Nephron (organoid): ENCODE data around the gene GUF1.

Experiments
- H3K27ac Mint-ChIP-seq, 3 experiments: 2 replicates each; pipeline ENCODE4 v1.8.0; 2020; ENCODE audit warnings: mixed read lengths in 3 of 3, mild to moderate bottlenecking in 2 of 3, moderate library complexity in 1 of 3
- H3K27me3 Mint-ChIP-seq: 2 replicates; pipeline ENCODE4 v1.8.0; 2021; ENCODE audit warnings: low read depth, mild to moderate bottlenecking, moderate library complexity, mixed read lengths
- H3K36me3 Mint-ChIP-seq: 2 replicates; pipeline ENCODE4 v1.8.0; 2020; ENCODE audit warnings: low read depth, mixed read lengths
- H3K4me1 Mint-ChIP-seq: 2 replicates; pipeline ENCODE4 v1.8.0; 2020; ENCODE audit warnings: mixed read lengths
- H3K4me3 Mint-ChIP-seq, 3 experiments: 2 replicates each; pipeline ENCODE4 v1.8.0; 2020; ENCODE audit warnings: mild to moderate bottlenecking in 3 of 3, mixed read lengths in 3 of 3, moderate library complexity in 2 of 3
- H3K9me3 Mint-ChIP-seq: 2 replicates; pipeline ENCODE4 v1.8.0; 2020; ENCODE audit warnings: mixed read lengths
- CTCF ChIP-seq, 3 experiments: fragments of 200-600 bp; sonication (generic); IDR thresholded peaks; one replicate each; pipeline ENCODE4 v1.5.0; 2021; ENCODE audit warnings: antibody characterized with exemption in 3 of 3; ENCODE audit not compliant: unreplicated experiment in 3 of 3

GUF1 gene

DNA sequence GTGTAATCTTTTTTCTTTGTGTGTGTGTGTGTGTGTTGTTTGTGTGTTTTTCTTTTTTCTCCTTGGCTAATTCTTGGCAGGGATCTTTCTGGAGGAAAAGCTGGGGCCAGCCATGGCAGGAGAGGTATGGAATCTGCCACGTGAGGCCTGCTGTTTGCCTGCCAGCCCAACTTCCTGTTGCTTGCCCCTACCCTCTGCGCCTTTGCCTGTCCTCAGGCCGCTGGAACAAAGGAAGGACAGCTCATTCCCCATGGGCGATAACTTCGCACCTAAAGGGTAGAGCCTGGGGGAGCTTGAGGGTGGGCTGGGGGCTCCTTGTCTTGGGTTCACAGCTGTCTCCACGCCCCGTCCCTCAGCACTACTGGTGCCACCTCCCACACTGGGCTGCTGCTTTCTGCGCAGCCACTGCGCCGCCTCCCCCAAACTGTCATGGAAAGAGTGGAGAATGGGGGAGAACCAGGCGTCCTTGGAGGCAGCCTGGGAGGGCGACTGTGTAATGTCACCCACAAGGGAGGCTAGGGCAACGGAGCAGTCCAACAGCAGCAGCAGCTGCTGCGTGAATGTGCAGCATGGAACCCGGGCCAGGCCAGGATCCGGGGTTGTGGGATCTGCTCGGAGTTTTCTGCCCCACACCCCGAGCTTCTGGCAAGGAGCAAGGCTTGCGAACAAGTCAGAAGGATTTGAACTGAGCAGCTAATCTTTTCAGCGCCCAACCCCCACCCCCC is 14.5 kb upstream of the GUF1 start:
- Mint-ChIP-seq H3K27me3 (peaks cover 4% of the 10 kb centered on the region), H3K36me3 (no peaks in the 10 kb centered on the region), H3K4me3 (no peak overlapping the region), H3K9me3 (no peaks in the 10 kb centered on the region), H3K4me1 (no peaks in the 10 kb centered on the region), H3K27ac (no peak overlapping the region)
- TF ChIP-seq CTCF (IDR thresholded peaks at IDR 0.05; ENCODE audit: unreplicated experiment in 3 of 3), result no peak

DNA sequence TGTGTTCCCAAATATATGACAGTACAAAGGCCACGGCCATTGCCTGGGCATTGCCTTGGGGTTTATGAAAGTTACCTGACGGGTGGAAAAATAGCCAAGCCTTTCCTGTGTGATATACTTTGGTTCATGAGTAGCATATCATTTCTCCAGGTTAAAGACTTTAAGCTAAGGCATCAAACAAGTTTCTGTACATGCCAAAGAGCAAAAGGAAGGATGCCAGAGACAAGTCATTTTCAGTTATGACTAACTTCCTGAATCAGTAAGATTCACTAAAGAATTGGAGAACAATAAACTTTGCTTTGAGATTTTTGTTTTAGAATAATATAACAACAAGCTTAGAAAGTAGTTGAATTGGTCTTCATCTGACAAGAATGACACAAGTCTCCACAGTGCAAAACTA is 9.7 kb upstream of the GUF1 start:
- Mint-ChIP-seq H3K4me3 (no peak overlapping the region), H3K9me3 (no peaks in the 10 kb centered on the region), H3K27ac (no peak overlapping the region), H3K27me3 (peaks cover 7% of the 10 kb centered on the region), H3K36me3 (no peaks in the 10 kb centered on the region), H3K4me1 (no peaks in the 10 kb centered on the region)
- TF ChIP-seq CTCF (IDR thresholded peaks at IDR 0.05; ENCODE audit: unreplicated experiment in 3 of 3), result no peak

GRCh38 chr4:44670506-44671199 is 7.6 kb upstream of the GUF1 start:
- Mint-ChIP-seq H3K4me1 (no peaks in the 10 kb centered on the region), H3K27ac (no peak overlapping the region), H3K9me3 (no peaks in the 10 kb centered on the region), H3K36me3 (no peaks in the 10 kb centered on the region), H3K27me3 (peaks cover 7% of the 10 kb centered on the region), H3K4me3 (no peak overlapping the region)
- no peak for TF ChIP-seq CTCF (IDR thresholded peaks at IDR 0.05; ENCODE audit: unreplicated experiment in 3 of 3)

DNA sequence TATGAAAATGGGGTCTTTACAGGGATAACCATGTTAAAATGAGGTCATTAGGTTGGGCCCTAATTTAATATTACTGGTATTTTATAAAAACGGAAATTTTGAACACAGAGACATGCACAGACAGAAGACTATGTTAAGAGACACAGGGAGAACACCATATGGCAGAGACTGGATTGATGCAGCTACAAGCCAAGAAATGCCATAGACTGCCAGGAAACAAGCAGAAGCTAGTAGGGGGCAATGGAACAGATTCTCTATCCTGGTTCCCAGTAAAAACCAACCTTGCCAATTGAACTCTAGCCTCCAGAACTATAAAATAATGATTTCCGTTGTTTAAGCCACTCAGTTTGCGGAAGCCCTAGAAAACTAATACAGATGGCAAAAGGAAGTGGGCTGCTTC is 6.6 kb upstream of the GUF1 start:
- no peak for TF ChIP-seq CTCF (IDR thresholded peaks at IDR 0.05; ENCODE audit: unreplicated experiment in 3 of 3)
- H3K4me3 Mint-ChIP-seq, result no peak overlapping the region
- H3K36me3 Mint-ChIP-seq, result no peaks in the 10 kb centered on the region
- no peaks in the 10 kb centered on the region for H3K9me3 Mint-ChIP-seq
- peaks cover 7% of the 10 kb centered on the region for H3K27me3 Mint-ChIP-seq
- H3K4me1 Mint-ChIP-seq, result no peaks in the 10 kb centered on the region
- no peak overlapping the region for H3K27ac Mint-ChIP-seq

DNA sequence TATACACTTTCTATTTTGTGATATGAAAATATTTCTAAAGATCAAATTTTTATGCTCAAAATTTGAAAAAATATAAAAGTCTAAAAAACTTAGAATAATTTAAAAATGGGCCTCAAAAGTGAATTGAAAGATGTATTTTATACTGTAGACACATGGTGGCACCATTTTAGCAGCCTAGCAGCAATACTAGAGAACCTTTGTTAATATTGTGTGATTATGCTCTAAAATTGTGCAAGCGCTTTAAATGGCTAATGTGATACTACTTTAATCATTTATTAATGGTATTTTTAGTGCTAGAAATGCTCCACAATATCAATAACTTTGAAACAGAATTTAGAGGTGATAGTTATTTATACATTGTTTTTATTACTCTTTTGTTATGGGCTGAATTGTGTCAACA is 3.7 kb upstream of the GUF1 start:
- peaks cover 14% of the 10 kb centered on the region for H3K4me1 Mint-ChIP-seq

More for the DNA sequence above, 3.7 kb upstream of the GUF1 start:
- H3K27me3 Mint-ChIP-seq, result peaks cover 3% of the 10 kb centered on the region
- no peak for TF ChIP-seq CTCF (IDR thresholded peaks at IDR 0.05; ENCODE audit: unreplicated experiment in 3 of 3)
- no peak overlapping the region for H3K4me3 Mint-ChIP-seq
- H3K36me3 Mint-ChIP-seq, result no peaks in the 10 kb centered on the region
- no peak overlapping the region for H3K27ac Mint-ChIP-seq
- no peaks in the 10 kb centered on the region for H3K9me3 Mint-ChIP-seq
